GM18505 (cell line): ENCODE measurements around the gene REEP1.

ENCODE experiments used
- ATAC-seq: cut with Tn5 transposase; IDR thresholded peaks from one replicate; pipeline ENCODE4 v1.9.1; 2021; ENCODE audit not compliant: unreplicated experiment
- POLR2A ChIP-seq: IDR thresholded peaks from 4 replicates; pipeline ENCODE4 v1.6.1; 2011; ENCODE audit warnings: borderline replicate concordance; ENCODE audit not compliant: insufficient read depth, insufficient read length; ENCODE audit errors: extremely low read depth

Gene REEP1

DNA sequence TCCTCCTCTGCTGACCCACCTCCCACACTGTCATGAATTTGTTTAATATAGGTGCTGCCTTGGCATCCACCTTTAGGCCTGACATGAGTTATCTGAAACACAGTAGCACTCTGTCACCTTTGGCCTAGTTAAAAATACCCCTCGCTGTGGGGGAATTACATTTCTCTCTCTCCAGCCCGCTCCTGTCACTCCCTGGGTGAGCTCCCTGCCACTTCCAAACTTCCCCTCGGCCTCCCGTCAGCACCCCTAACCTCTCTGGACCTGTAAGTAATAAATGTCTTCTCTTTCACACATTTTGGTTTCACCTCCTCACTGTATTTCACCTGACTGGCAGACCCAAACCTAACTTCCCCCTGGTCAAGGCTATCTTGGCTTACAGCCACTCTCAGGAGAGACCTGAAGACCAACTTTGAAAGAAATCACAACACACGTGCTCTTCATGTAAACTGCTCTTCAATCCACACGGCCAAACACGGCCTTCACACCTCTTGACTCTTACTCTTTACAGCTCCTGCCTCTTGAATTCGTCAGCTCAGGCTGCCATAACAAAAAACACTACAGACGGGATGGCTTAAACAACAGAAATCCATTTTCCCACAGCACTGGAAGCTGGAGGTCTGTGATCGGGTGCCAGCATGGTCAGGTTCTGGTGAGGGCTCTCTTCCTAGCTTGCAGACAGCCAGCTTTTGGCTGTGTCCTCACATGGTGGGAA, 28.3 kb downstream of the REEP1 start:
- TF ChIP-seq POLR2A, result no peak
- ATAC-seq, result no peak

GRCh38 chr2:86308356-86308755, 29.1 kb downstream of the REEP1 start:
- no peak for TF ChIP-seq POLR2A
- no peak for ATAC-seq

DNA sequence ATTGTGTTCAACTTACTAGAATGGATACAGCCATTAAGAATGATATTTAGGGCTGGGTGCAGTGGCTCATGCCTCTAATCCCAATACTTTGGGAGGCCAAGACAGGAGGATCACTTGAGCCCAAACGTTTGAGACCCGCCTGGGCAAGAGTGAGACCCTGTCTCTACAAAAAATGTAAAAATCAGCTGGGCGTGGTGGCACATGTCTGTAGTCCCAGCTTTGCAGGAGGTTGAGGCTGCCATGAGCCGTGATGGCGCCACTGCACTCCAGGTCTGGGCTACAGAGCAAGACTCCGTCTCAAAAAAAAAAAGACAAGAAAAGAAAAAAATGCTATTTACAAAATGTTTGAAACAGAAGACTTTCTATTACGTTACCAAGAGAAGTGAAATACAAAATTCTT, 30.0 kb downstream of the REEP1 start:
- ATAC-seq, result no peak
- no peak for TF ChIP-seq POLR2A

GRCh38 chr2:86305915-86306254, 31.5 kb downstream of the REEP1 start:
- TF ChIP-seq POLR2A, result no peak
- ATAC-seq, result no peak

GRCh38 chr2:86305195-86305914, 32.1 kb downstream of the REEP1 start:
- no peak for TF ChIP-seq POLR2A
- ATAC-seq, result no peak

DNA sequence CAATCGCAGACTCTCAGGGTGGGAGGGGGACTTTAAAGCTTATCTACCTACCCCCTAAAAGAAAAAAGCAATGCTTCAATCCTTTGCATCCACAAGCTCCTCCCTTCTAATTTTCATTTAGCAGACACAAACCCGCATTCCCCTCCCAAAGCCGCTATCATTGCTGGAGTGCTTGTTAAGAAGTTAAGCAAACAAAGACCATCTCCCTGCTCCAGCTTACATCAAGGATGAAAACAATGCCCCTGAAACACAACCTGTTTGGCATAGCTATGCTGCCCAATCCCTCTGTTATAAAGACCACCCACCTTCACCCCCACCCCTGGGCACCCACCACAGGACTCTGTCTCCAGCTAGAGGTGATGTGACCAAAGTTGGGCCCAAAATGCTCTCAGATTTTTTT, 33.0 kb downstream of the REEP1 start:
- no peak for TF ChIP-seq POLR2A
- ATAC-seq, result no peak

DNA sequence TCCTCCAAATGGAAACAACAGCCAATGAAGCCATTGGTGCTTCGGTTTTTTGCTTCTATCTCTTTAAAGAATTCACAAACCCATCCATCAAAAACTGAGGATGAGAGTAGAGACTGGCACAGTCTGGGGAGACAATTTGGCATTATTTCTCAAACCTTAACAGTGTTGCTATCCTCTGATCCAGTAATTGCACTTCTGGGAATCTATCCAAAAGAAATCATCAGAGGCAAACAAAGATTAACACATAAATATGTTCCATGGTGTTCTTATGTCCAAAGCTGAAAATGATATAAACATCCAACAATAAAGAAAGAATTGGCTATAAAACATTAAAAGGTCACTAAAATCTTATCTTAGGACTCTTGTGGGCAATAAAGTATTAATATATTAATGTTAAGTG, 35.1 kb downstream of the REEP1 start:
- ATAC-seq, result no peak
- TF ChIP-seq POLR2A, result no peak

DNA sequence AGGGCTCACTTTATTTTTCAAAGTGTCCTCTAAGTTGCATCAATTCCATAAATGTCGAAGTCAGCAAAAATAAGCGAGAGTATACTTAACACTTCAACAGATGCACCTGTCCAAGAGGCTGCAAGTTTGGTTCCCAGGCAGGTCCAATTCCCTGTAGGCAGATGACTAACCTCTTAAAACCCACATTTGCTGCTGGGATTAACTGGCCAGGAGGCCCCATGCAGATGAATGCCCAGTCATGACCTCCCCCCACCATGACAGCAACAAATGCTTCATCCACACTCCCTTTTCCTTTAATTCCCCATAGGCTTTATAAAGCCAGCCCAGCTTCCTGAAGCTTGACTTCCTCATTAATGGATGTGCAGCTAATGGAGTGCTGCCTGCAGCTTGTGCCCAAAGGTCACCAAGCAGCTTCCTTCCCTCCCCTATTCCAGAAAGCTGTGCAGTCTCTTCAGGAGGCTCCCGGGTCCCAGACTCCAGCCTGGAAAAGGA, 35.7 kb downstream of the REEP1 start:
- ATAC-seq, result no peak
- TF ChIP-seq POLR2A, result no peak

DNA sequence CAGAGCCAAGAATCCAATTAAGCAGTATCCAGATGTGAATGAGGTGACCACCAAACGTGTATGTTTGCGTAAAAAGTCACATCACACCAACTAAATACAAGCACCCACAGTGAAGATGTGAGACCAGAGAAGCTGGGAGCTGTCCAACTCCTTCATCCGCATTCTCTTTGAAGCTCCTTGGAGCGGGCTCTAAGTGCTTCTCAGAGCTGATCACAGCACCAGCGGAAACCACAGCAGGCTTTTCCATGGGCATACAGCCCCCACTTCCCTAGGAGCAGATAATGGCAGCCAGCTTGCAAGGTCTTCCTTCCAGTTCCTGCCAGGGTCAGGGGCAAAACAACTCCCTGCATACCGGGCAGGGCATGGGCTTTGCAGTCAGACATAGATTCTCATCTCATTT, 36.4 kb downstream of the REEP1 start:
- no peak for TF ChIP-seq POLR2A
- no peak for ATAC-seq

GRCh38 chr2:86300496-86300895, 36.9 kb downstream of the REEP1 start:
- ATAC-seq, result no peak
- no peak for TF ChIP-seq POLR2A

DNA sequence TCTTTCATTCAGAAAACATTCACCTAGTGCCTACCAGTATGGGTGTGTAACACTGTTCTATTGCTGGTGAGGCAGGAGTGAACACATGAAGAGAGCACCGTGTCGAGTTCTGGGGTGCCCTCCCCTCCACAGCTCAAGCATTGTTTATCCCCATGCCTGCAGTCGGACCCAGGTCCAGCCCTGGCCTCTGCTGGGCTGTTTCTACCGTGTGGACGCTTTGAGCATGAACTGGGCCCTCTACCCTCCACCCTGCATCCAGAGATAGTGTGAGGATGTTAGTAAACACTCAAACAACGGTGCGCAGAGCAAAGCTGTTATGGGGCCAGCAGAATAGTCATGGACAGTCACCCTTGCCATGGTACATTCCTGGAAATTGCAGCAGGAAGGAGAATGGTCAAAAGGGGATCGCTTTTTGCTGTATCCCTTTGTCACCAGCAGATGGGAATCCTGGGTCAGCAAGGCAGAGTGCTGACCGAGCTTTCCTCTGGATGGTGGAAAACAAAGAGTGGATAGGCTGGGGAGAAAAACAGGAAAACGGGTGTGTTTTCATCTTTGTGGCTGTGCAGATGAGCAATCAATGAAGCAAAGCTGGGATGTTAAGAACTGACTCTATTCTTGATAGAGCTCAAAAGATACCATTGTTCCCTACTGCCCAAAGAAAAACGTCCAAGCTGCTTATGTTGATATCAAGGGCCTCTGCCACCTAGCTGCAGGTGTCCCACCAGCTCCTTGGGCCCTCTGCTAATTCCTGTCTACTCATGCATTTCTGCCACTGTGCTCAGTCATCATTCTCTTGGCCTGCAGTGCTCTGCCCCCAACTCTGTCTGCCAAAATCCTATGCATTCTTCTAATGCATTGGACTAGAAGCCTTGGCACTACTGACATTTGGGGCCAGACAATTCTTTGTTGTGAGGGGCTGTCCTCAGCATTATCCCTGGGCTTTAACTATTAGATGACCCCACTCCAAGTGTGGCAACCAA, 38.7 kb downstream of the REEP1 start:
- TF ChIP-seq POLR2A, result no peak
- ATAC-seq, result no peak

DNA sequence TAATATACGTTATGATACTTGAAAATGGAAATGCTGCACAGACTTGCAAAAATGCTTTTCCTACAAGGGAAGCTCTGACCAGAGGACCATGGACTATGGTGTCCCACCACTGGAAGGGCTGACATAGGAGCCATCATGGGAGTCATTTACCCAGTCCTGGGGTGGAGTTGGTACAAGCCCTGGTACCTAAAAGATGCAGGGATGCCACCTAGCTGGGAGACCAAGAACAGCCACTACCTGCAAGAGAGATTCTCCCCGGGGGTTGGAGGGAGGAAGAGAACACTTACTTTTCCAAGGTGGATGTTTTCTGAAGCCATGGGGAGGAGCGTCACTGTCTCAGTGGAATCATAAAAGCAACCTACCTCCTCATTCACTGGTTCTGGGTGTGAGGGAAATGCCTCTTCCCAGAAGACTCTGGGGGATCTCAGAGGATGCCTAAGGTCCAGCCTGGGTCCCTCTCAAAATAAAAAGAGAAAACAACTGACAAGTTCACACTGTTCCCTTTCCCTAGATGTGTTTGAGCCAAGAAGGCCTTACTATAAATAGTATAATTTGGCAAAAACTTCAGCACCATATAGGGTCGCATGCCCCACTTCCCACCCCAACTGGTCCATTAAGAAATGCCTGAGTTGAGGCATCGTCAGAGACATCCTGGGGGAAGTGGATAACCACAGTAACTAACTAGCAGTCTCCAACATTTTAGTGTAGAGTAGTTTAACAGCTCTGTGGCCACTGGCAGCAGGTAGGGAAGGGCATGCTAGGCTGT, 39.9 kb downstream of the REEP1 start:
- no peak for TF ChIP-seq POLR2A
- ATAC-seq, result no peak

DNA sequence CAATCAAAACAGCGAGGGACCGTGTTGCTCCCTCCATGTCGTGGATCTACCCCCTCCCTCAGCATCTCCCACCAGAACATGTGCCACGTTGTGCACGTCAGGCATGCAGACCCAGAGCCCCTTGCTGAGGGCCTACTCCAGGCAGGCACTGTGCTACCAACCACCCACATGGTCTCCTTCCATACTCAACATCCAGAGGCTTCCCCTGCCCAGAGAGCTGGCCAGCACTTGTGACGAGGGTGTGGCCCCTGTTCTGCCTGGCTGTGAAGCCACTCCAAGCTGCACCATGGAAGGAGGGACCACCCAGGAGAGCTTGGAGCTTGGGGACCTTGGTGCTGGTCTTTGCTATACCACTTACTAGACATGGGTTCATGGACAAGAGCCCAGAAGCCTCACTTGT, 40.5 kb downstream of the REEP1 start:
- ATAC-seq, result no peak
- no peak for TF ChIP-seq POLR2A
